HG03139 (cell line): ENCODE data around the gene ENOX1.

ENCODE experiments used
- ATAC-seq: cut with Tn5 transposase; IDR thresholded peaks from one replicate; pipeline ENCODE4 v1.9.1; 2021; ENCODE audit not compliant: unreplicated experiment

ENOX1 gene

DNA sequence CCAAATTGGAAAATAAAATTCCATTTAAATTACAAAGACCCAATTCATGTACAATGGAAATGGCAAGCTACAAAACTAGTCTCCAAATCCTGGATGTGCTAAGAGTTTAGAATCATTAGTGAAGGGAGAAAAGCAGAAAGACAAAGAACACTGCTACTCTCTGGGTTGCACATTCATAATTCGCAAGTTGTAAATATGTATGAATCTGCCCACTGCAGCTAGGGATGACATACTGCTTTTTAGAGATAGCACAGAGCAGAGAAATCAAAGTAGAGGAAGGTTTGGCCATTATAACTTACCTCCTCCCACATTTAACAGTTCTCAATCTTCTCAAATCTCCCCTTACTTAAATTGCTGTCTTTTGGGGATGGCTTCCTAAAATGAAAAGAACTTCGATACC, 231.1 kb downstream of the ENOX1 start:
- ATAC-seq: no peak

- ATAC-seq: no peak
These were observed 234.8 kb downstream of the ENOX1 start for GRCh38 chr13:43551897-43552456.

DNA sequence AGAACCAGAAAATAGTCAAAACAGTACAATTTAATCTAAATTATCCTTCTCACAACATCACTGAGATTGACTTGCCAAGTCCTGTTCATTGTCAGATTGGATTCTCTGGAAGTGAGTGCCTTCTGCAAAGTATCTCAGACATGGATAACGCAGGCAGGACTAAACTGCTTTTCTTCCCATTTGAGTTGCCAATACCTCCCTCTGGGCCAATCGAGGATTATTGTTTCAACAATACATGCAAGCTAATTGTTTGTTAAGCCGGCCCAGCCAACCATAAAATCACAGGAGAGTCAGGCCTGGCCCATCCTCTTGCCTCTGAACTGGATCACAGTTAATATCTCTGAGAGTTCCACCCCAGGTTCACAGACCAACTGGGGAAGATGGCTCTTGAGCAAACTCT, 240.0 kb downstream of the ENOX1 start:
- no peak for ATAC-seq

DNA sequence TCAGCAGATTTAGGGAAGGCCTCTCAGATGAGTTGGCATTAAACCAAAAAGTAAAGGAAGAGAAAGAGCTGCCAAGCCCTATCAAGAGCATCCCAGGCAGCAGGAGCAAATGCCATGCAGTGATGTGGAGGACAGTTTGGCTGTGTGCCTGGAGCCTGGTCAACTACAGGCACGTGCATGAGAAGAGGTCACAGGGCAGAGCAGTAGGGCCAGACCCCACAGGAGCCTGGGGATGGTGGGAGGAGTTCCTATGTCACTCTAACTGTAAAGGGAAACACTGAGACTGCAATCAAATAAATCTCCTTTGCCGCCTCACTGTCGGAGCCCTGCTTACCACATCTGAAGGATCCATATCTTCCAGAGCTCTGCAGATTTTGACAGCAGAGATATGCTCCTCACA, 240.5 kb downstream of the ENOX1 start:
- ATAC-seq: no peak

DNA sequence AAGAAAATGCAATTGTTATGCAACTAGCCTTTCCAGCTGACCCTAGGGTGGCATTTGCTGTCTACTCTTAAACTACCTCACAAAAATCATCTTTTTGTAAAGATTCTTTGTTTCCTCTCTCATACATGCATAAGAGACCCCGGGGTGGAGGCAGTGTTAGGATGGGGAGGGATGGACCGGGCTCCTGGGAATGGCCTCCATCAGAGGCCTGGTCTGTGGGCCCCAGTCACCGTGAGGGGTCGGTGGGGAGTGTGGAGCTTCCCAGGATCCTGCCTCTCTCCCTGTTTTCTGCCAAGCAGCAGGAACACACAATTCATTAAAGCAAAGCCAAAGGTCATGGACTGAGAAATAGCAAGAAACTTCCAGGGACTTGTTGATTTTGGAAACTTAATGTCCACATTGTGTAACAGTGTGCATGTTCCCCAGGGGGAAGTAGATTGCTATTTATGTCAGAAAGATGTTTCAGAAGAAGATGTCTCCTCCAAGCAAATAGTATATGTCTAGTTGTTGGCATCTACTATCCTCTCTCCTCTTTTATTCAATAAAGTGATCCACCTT, 241.4 kb downstream of the ENOX1 start:
- ATAC-seq: no peak

DNA sequence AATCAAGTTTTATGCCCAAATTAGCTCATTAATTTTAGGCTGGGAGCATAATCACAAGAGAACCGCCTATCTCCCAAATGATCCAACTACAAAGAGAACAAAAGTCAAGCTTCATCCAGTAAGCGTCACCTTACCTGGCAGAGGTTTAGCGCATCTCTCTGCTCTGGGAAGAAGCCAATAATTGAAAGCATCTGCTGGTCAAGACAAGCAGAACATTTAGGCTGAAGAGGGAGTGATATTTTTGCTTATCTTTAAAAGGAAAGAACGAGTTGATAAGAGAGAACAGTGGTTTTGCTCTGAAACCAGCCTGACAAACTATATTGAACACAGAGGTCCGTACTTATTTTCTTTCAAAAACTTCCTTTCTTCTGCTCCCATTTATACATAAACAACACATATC, 242.1 kb downstream of the ENOX1 start:
- ATAC-seq: no peak

DNA sequence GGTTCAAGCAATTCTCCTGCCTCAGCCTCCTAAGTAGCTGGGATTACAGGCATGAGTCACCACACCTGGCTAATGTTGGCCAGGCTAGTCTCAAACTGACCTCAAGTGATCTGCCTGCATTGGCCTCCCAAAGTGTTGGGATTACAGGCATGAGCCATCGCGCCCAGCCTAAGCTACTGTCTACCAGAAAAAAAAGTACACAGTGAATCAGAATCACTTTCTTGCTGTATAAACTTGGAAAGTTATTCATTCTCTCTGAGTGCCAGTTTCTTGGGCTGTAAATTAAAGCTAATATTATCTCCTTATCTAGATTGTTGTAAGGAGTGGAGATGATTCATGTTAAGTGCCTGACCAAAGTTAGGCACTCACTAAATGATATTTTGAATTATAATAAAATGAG, 242.8 kb downstream of the ENOX1 start:
- no peak for ATAC-seq

DNA sequence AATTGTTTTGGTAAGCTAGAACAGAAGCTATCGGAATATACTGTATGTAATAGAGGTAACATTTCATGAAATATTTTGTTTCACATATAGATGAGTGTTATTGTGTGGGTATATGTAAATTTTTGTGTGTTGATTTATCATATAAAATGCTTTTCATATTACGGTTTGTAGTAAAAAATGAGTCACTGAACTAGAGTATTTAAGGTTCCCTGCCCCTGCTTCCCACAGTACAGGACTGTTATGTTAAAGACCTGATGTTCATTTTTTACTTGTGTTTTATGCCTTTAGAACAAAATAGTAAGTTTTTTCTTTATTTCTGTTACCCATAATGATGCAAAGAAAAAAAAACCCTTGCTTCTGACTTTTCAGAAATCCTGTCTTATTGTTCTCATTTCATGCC, 243.4 kb downstream of the ENOX1 start:
- ATAC-seq: no peak

DNA sequence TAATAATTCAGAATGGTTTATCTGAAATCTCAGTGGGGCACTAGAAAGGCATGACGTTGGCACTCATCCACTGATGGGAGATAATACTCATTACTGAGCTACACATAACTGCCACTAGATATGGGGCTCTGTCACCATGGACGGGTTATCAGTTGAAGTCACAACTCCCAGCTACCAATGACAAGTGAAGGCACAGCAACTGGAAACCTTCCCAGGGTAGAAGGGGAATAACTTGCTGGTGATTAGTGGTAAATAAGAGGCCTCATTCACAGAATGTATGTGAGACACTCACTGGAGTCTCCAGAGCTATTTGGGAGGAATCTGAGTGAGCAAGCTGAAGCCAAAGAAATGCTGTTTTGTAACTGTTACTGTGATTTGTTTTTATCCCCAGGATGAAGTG, 249.6 kb downstream of the ENOX1 start:
- ATAC-seq: no peak

GRCh38 chr13:43529796-43530195, 257.0 kb downstream of the ENOX1 start:
- ATAC-seq: no peak

GRCh38 chr13:43528992-43529391, 257.8 kb downstream of the ENOX1 start:
- no peak for ATAC-seq

GRCh38 chr13:43522788-43523187, 264.0 kb downstream of the ENOX1 start:
- no peak for ATAC-seq

GRCh38 chr13:43520351-43520750, 266.4 kb downstream of the ENOX1 start:
- ATAC-seq: no peak

GRCh38 chr13:43518833-43519232, 267.9 kb downstream of the ENOX1 start:
- no peak for ATAC-seq

GRCh38 chr13:43516401-43516833, 270.4 kb downstream of the ENOX1 start:
- no peak for ATAC-seq

- ATAC-seq: no peak
These were observed 271.2 kb downstream of the ENOX1 start for GRCh38 chr13:43515531-43515930.

DNA sequence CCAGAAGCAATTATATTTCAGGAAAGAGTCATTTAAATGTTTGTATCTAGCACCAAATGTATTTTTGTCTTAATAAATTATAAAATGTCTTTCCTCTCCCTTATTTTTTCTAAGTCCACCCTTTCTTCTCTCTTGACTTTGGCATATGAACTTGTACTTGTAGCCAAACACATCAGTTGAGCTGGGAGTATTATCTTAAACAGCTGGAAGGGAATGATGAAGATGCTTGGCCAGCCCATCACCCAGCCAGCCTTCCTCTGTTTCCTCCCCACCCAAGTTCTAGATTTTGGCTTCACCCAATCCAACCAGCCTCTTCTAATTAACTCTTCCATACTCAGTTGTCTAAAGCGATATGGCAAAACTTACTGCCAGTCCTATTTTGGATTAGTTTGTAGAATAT, 272.5 kb downstream of the ENOX1 start:
- ATAC-seq: no peak

DNA sequence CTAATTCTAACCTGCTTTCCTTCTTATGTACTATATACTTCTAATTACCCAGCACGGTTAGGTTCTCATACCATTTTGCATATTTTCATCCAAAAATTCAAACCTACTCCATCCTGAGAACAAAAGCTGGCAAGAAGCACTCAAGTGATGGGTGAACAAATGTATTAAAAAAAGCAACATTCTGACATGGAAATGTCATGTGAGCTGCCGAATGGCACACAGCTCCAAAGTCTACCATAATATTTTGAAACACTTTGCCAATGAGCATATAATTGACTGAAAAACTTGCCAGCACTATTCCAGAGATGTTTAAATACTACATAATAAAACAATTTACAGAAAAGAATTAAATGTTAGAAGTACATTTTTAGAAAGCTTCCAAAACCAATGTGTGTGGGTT, 274.6 kb downstream of the ENOX1 start:
- ATAC-seq: no peak

DNA sequence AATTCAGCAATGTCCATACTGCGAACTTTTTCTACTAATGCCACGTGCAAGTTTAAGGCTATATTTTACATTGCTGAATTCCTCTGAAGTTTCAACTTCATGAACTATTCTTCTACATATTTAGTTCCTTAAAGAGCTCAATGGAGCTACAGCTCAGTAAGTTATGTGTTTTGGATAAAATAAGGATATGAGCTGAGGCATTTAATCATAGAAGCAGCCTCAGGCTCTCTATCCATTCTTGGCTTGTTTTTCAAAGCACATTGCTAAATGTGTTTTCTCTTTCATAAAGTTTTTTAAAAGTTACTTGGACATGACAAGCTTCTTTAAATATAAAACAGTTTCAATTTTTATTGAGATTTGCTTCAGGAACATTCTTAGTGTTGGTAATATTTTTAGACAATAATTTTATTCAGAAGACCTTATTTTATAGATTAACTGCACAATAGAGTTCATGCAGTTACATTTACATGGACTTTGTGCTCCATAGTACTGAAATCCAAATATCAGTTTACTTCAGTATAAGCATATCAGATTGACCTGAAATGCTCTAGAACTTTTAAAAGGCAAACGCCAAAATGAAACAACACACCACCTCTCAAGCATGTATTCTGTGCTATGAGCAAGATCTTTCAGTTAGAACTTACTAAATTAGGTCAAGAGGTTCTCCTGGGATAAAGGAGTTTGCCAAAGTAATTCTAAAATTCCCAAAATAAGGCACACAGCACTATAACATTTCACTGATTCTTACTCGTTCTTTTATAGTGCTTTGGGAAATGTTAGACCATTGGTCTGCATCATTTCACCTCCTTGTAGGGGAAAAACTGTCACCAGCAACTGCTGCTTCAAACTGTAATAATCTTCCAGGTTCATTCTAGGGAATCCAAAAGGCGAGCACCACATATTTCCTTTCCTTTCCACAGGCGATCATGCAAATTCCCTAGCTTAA, 275.5 kb downstream of the ENOX1 start:
- no peak for ATAC-seq

DNA sequence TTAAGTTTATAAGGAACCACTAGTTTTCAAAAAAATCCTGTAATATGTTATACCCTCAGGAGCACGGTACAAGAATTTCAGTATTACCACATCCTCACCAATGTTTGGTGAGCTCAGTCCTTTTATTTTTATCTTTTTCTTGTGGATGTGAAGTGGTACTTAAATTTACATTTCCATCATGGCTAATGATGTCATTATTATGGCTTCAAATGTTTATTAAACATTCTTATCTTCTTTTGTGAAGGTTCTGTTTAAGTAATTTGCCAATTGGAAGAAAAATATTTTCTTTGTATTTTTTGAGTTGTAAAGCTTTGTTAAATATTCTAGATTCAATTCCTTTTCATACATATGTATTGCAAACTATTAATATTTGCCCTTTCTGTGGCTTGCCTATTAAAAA, 291.0 kb downstream of the ENOX1 start:
- ATAC-seq: no peak

DNA sequence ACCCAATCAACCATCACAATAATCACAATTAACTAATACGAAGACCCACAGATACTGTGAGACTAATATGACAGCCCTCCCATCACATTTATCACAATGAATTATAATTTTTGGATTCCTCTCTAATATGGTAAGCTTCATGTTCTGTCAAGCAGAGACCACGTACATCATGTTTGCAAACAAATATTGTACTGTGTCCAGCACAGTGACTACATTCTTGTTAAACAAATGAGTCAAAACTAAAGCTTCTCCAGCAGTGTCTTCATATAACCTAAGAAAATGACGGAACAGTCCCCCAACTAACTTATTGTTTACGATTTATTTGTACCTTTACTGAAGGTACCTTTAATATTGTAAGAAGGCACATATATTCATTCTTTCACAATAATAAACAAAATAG, 292.6 kb downstream of the ENOX1 start:
- ATAC-seq: no peak

DNA sequence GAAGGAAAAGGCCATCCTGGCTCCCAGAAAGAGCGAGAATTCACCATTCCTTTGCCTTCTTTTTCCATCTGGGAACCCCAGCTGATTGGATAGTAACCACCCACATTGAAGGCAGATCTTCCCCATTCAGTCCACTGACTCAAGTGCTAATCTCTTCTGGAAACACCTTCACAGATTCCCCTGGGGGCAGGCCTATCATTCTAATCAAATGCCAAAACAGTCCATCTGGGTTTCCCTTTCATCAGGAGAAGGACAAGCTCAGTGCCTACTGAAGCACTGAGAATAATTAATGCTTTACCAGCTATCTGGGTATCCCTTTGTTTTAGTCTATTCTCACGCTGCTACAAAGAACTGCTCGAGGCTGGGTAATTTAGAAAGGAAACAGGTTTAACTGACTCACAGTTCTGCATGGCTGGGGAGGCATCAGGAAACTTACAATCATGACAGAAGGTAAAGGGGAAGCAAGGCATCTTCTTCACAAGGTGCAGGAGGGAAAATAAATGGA, 293.2 kb downstream of the ENOX1 start:
- no peak for ATAC-seq
